WTC11 (cell line): ENCODE measurements around the gene LRRIQ1. TPM values are rescaled to one million over a fixed set of nuclear protein-coding genes. Genes with fewer than 3 reads are reported as not detected.

ENCODE experiments used
- ATAC-seq: fragments of 200-7000 bp; cut with Tn5 transposase; 2 replicates; pipeline ENCODE4 v1.10.0; 2021; ENCODE audit warnings: mild to moderate bottlenecking, moderate library complexity
- CTCF ChIA-PET: fragments of 300-600 bp; sonication (Branson Sonifier 250); formaldehyde crosslinking; loops from one replicate; lab custom pipeline; 2021; ENCODE audit warnings: antibody characterized with exemption; lab: Charles Lee
- POLR2A ChIA-PET: fragments of 350-600 bp; sonication (Branson Sonifier 250); formaldehyde crosslinking; loops from one replicate; lab custom pipeline; 2021; ENCODE audit warnings: antibody characterized with exemption; lab: Charles Lee
- DNase-seq: peaks from one replicate; pipeline ENCODE4 v3.0.0; 2021; ENCODE audit warnings: low spot score
- H3K27ac Mint-ChIP-seq: 2 replicates; pipeline ENCODE4 v1.8.0; 2021; ENCODE audit warnings: mixed read lengths
- H3K27me3 Mint-ChIP-seq: 2 replicates; pipeline ENCODE4 v1.8.0; 2021; ENCODE audit warnings: low read depth, mild to moderate bottlenecking, moderate library complexity, mixed read lengths
- H3K36me3 Mint-ChIP-seq: 2 replicates; pipeline ENCODE4 v1.8.0; 2021; ENCODE audit warnings: mixed read lengths
- H3K4me1 Mint-ChIP-seq: 2 replicates; pipeline ENCODE4 v1.8.0; 2022; ENCODE audit warnings: mixed read lengths
- H3K4me3 Mint-ChIP-seq: 2 replicates; pipeline ENCODE4 v1.8.0; 2021; ENCODE audit warnings: mild to moderate bottlenecking, moderate library complexity, mixed read lengths
- H3K9me3 Mint-ChIP-seq: 2 replicates; pipeline ENCODE4 v1.8.0; 2021; ENCODE audit warnings: mixed read lengths
- E2F5 ChIP-seq: sonication (generic); formaldehyde crosslinking; IDR thresholded peaks from 2 replicates; pipeline ENCODE4 v1.8.1; 2022; ENCODE audit warnings: mild to moderate bottlenecking, moderate library complexity, missing genetic modification reagents
- ETV6 ChIP-seq: sonication (generic); formaldehyde crosslinking; IDR thresholded peaks from 2 replicates; pipeline ENCODE4 v1.8.1; 2022; ENCODE audit warnings: mild to moderate bottlenecking, missing genetic modification reagents
- FOXK1 ChIP-seq: sonication (generic); formaldehyde crosslinking; IDR thresholded peaks from 2 replicates; pipeline ENCODE4 v1.8.0; 2022; ENCODE audit warnings: mild to moderate bottlenecking, moderate library complexity, missing genetic modification reagents
- FOXP1 ChIP-seq: sonication (generic); formaldehyde crosslinking; IDR thresholded peaks from 2 replicates; pipeline ENCODE4 v1.8.0; 2022; ENCODE audit warnings: missing genetic modification reagents, mild to moderate bottlenecking, moderate library complexity, borderline replicate concordance
- HMGXB4 ChIP-seq: sonication (generic); formaldehyde crosslinking; IDR thresholded peaks from 2 replicates; pipeline ENCODE4 v1.8.1; 2023; ENCODE audit warnings: mild to moderate bottlenecking, moderate library complexity, missing genetic modification reagents
- KAT7 ChIP-seq: sonication (generic); formaldehyde crosslinking; IDR thresholded peaks from 2 replicates; pipeline ENCODE4 v1.8.1; 2023; ENCODE audit warnings: missing genetic modification reagents, mild to moderate bottlenecking, borderline replicate concordance
- MAX ChIP-seq: sonication (generic); formaldehyde crosslinking; IDR thresholded peaks from 2 replicates; pipeline ENCODE4 v1.8.0; 2022; ENCODE audit warnings: mild to moderate bottlenecking, missing genetic modification reagents
- NFYB ChIP-seq: sonication (generic); formaldehyde crosslinking; conservative IDR thresholded peaks from 2 replicates; pipeline ENCODE4 v1.8.0; 2022; ENCODE audit warnings: low read depth, missing genetic modification reagents
- NR1H2 ChIP-seq: sonication (generic); formaldehyde crosslinking; IDR thresholded peaks from 2 replicates; pipeline ENCODE4 v1.9.0; 2021; ENCODE audit warnings: mild to moderate bottlenecking, moderate library complexity, missing genetic modification reagents
- PRDM15 ChIP-seq: sonication (generic); formaldehyde crosslinking; IDR thresholded peaks from 2 replicates; pipeline ENCODE4 v1.8.0; 2022; ENCODE audit warnings: missing genetic modification reagents
- SMAD3 ChIP-seq: sonication (generic); formaldehyde crosslinking; IDR thresholded peaks from 2 replicates; pipeline ENCODE4 v1.8.0; 2022; ENCODE audit warnings: missing genetic modification reagents, mild to moderate bottlenecking, borderline replicate concordance
- SP1 ChIP-seq: sonication (generic); formaldehyde crosslinking; conservative IDR thresholded peaks from 2 replicates; pipeline ENCODE4 v1.8.1; 2022; ENCODE audit warnings: missing genetic modification reagents
- TEAD1 ChIP-seq: sonication (generic); formaldehyde crosslinking; IDR thresholded peaks from 2 replicates; pipeline ENCODE4 v1.8.0; 2022; ENCODE audit warnings: mild to moderate bottlenecking, missing genetic modification reagents
- TEAD4 ChIP-seq: sonication (generic); formaldehyde crosslinking; IDR thresholded peaks from 2 replicates; pipeline ENCODE4 v1.8.0; 2022; ENCODE audit warnings: mild to moderate bottlenecking, missing genetic modification reagents
- USF2 ChIP-seq: sonication (generic); formaldehyde crosslinking; IDR thresholded peaks from 2 replicates; pipeline ENCODE4 v1.8.1; 2023; ENCODE audit warnings: mild to moderate bottlenecking, missing genetic modification reagents, moderate library complexity
- ZBTB21 ChIP-seq: sonication (generic); formaldehyde crosslinking; IDR thresholded peaks from 2 replicates; pipeline ENCODE4 v1.8.1; 2023; ENCODE audit warnings: mild to moderate bottlenecking, missing genetic modification reagents, borderline replicate concordance
- ZBTB43 ChIP-seq: sonication (generic); formaldehyde crosslinking; IDR thresholded peaks from 2 replicates; pipeline ENCODE4 v1.8.1; 2023; ENCODE audit warnings: mild to moderate bottlenecking, missing genetic modification reagents
- ZNF263 ChIP-seq: sonication (generic); formaldehyde crosslinking; IDR thresholded peaks from 2 replicates; pipeline ENCODE4 v1.8.1; 2022; ENCODE audit warnings: low read depth, mild to moderate bottlenecking, moderate library complexity, missing genetic modification reagents
- ZNF281 ChIP-seq: sonication (generic); formaldehyde crosslinking; IDR thresholded peaks from 2 replicates; pipeline ENCODE4 v1.8.0; 2023; ENCODE audit warnings: mild to moderate bottlenecking, missing genetic modification reagents
- ZNF423 ChIP-seq: fragments of 250-450 bp; sonication (Bioruptor Pico); IDR thresholded peaks from 2 replicates; pipeline ENCODE4 v2.1.2; 2022; ENCODE audit warnings: mild to moderate bottlenecking, moderate library complexity
- ZSCAN18 ChIP-seq: fragments of 250-450 bp; sonication (Bioruptor Pico); IDR thresholded peaks from 2 replicates; pipeline ENCODE4 v2.1.2; 2022; ENCODE audit warnings: mild to moderate bottlenecking, moderate library complexity
- total RNA-seq: library from RNA; stranded (reverse); gene quantifications from 3 replicates; pipeline ENCODE4 v1.2.3, GENCODE V29; 2021

The LRRIQ1 gene
- total RNA-seq, 1 experiment from 2014 or later: 1.3 TPM

GRCh38 chr12:85280165-85280983 is 244.2 kb downstream of the LRRIQ1 start, which contains the start of gene ALX1:
ALX1 (plus strand) TSS chr12:85280220; CDS start chr12:85280262, 42 bp downstream.
- Mint-ChIP-seq H3K36me3 (no peaks in the 10 kb centered on the region), H3K4me3 (peak within 1 kb of the TSS; percentile 98), H3K27me3 (peaks cover 66% of the 10 kb centered on the region), H3K27ac (peak within 1 kb of the TSS; percentile 99), H3K4me1 (peaks cover 34% of the 10 kb centered on the region), H3K9me3 (no peaks in the 10 kb centered on the region)
- CTCF ChIA-PET: interaction anchor here (0.9 kb wide), 1 partner anchor 204 kb away, joined by 3 read pairs; no protein-coding TSS in a partner anchor
- POLR2A ChIA-PET: interaction anchor here (0.5 to 0.7 kb wide), 3 partner anchors 10 to 248 kb away, joined by 3 to 4 read pairs (median 3); no protein-coding TSS in a partner anchor
- DNase-seq (peak; percentile 88), ATAC-seq (peak; percentile 75)
- TF ChIP-seq ZBTB43 (CRISPR knock-in tag) (0 out of 2 replicates have a peak, but pooled peaks have one; percentile 60), E2F5 (CRISPR knock-in tag) (no peak), PRDM15 (CRISPR knock-in tag) (peak; percentile 40; the same call in 1 of the 2 replicates), KAT7 (no peak), TEAD4 (CRISPR knock-in tag) (no peak), HMGXB4 (0 out of 2 replicates have a peak, but pooled peaks have one; percentile 17), FOXK1 (CRISPR knock-in tag) (peak; percentile 16), MAX (CRISPR knock-in tag) (peak; percentile 89), ZBTB21 (0 out of 2 replicates have a peak, but pooled peaks have one; percentile 24), ETV6 (peak; percentile 16; the same call in 1 of the 2 replicates), SMAD3 (CRISPR knock-in tag) (0 out of 2 replicates have a peak, but pooled peaks have one; percentile 47), FOXP1 (CRISPR knock-in tag) (peak; percentile 81; the same call in 1 of the 2 replicates), NR1H2 (CRISPR knock-in tag) (no peak), USF2 (peak; percentile 92), ZNF281 (CRISPR knock-in tag) (peak; percentile 58; the same call in 1 of the 2 replicates), SP1 (CRISPR knock-in tag) (0 out of 2 replicates have a peak, but pooled peaks have one; percentile 32), TEAD1 (CRISPR knock-in tag) (peak; percentile 60; the same call in 1 of the 2 replicates), ZNF423 (no peak), ZSCAN18 (CRISPR knock-in tag) (no peak), ZNF263 (no peak), NFYB (no peak)
